ENCODE data around the gene RNF212. TPM values are rescaled to one million over a fixed set of nuclear protein-coding genes. Genes with fewer than 3 reads are reported as not detected.

RNF212 gene
- total RNA-seq, 3 donors from 2014 or later (not counting 1 experiment from before 2014, with no cell fraction given): 1.0 to 2.0 (median 1.7) TPM

GRCh38 chr4:1078490-1078889 is 34.9 kb downstream of the RNF212 start:
- DNase-seq: no peak
- intact Hi-C loops (cut with micrococcal nuclease): no loop called here
- H3K4me1 ChIP-seq (ENCODE audit: control insufficient read depth, insufficient read depth, low read length): peaks cover 9% of the 10 kb centered on the region
- ATAC-seq: no peak
- no peaks in the 10 kb centered on the region for H3K36me3 ChIP-seq (ENCODE audit: control insufficient read depth, insufficient read depth, low read length)
- H3K27me3 Mint-ChIP-seq (ENCODE audit: low read depth in 2 of 2): peaks cover 19 to 24% of the 10 kb centered on the region in 2 donors
- no peak overlapping the region for H3K4me3 ChIP-seq (ENCODE audit: low read length)
- peaks cover 0 to 9% of the 10 kb centered on the region in 2 donors for H3K4me1 Mint-ChIP-seq
- no peak overlapping the region for H3K27ac Mint-ChIP-seq
- no peaks in the 10 kb centered on the region for H3K9me3 Mint-ChIP-seq
- H3K27me3 ChIP-seq (ENCODE audit: control insufficient read depth, insufficient read depth, low read length): peaks cover 3% of the 10 kb centered on the region
- H3K9me3 ChIP-seq (ENCODE audit: control insufficient read depth, insufficient read depth, low read length): no peaks in the 10 kb centered on the region
- no peak overlapping the region for H3K4me3 Mint-ChIP-seq
- WGBS (ENCODE audit: insufficient coverage): 91% methylated on average over 5 of the region's 5 CpGs
- H3K36me3 Mint-ChIP-seq: no peaks in the 10 kb centered on the region
- TF ChIP-seq CTCF (IDR thresholded peaks at IDR 0.05): no peak
- H3K27ac ChIP-seq (ENCODE audit: low read length): no peak overlapping the region

GRCh38 chr4:1077711-1078477 is 35.5 kb downstream of the RNF212 start:
- 90% methylated on average over 27 of the region's 27 CpGs for WGBS (ENCODE audit: insufficient coverage)
- Mint-ChIP-seq H3K27ac (no peak overlapping the region), H3K27me3 (ENCODE audit: low read depth in 2 of 2) (peaks cover 22% of the 10 kb centered on the region in 2 donors), H3K4me3 (no peak overlapping the region), H3K9me3 (no peaks in the 10 kb centered on the region), H3K4me1 (peaks cover 3 to 12% of the 10 kb centered on the region in 2 donors), H3K36me3 (no peaks in the 10 kb centered on the region)
- DNase-seq (no peak), ATAC-seq (no peak)
- TF ChIP-seq CTCF (IDR thresholded peaks at IDR 0.05): no peak
- H3K36me3 ChIP-seq (ENCODE audit: control insufficient read depth, insufficient read depth, low read length): no peaks in the 10 kb centered on the region
- no peak overlapping the region for H3K4me3 ChIP-seq (ENCODE audit: low read length)
- intact Hi-C loops (cut with micrococcal nuclease): no loop called here
- H3K4me1 ChIP-seq (ENCODE audit: control insufficient read depth, insufficient read depth, low read length): peaks cover 9% of the 10 kb centered on the region
- no peaks in the 10 kb centered on the region for H3K9me3 ChIP-seq (ENCODE audit: control insufficient read depth, insufficient read depth, low read length)
- H3K27ac ChIP-seq (ENCODE audit: low read length): no peak overlapping the region
- peaks cover 3% of the 10 kb centered on the region for H3K27me3 ChIP-seq (ENCODE audit: control insufficient read depth, insufficient read depth, low read length)

GRCh38 chr4:1075809-1076699 is 37.3 kb downstream of the RNF212 start:
- H3K36me3 ChIP-seq (ENCODE audit: control insufficient read depth, insufficient read depth, low read length): no peaks in the 10 kb centered on the region
- Mint-ChIP-seq H3K4me3 (no peak overlapping the region), H3K9me3 (no peaks in the 10 kb centered on the region), H3K27ac (no peak overlapping the region), H3K36me3 (no peaks in the 10 kb centered on the region), H3K4me1 (peaks cover 9 to 12% of the 10 kb centered on the region in 2 donors), H3K27me3 (ENCODE audit: low read depth in 2 of 2) (peaks cover 14 to 35% of the 10 kb centered on the region in 2 donors)
- no peak for DNase-seq
- no peak for ATAC-seq
- no peaks in the 10 kb centered on the region for H3K9me3 ChIP-seq (ENCODE audit: control insufficient read depth, insufficient read depth, low read length)
- H3K27me3 ChIP-seq (ENCODE audit: control insufficient read depth, insufficient read depth, low read length): peaks cover 3% of the 10 kb centered on the region
- no peaks in the 10 kb centered on the region for H3K4me1 ChIP-seq (ENCODE audit: control insufficient read depth, insufficient read depth, low read length)
- 75% methylated on average over 11 of the region's 11 CpGs for WGBS (ENCODE audit: insufficient coverage)
- no peak overlapping the region for H3K27ac ChIP-seq (ENCODE audit: low read length)
- TF ChIP-seq CTCF (IDR thresholded peaks at IDR 0.05): no peak
- intact Hi-C loops (cut with micrococcal nuclease): no loop called here
- H3K4me3 ChIP-seq (ENCODE audit: low read length): no peak overlapping the region

Data from natural killer cell (primary cell).